Stimulated activated CD8-positive, alpha-beta memory T cell treated with anti-CD3 and anti-CD28 coated beads, Interleukin-2, amount 100 ng/mL, for 48 hours (primary cell): Measurements from ENCODE around the gene MCTP1.

Experiments used
- DNase-seq, 2 donors: peaks; one replicate each; pipeline ENCODE4 v3.0.0-alpha.2; 2020; ENCODE audit warnings: low read depth in 2 of 2

The MCTP1 gene

GRCh38 chr5:94702729-94703128 lies 582.2 kb downstream of the MCTP1 start:
- DNase-seq: no peak

- DNase-seq: no peak
These were observed 584.3 kb downstream of the MCTP1 start for GRCh38 chr5:94700592-94700991.

- DNase-seq: no peak
These were observed 585.3 kb downstream of the MCTP1 start for GRCh38 chr5:94699562-94699961.

- DNase-seq: no peak
These were observed 586.7 kb downstream of the MCTP1 start for GRCh38 chr5:94698197-94698596.

- no peak for DNase-seq
These were observed 590.2 kb downstream of the MCTP1 start for GRCh38 chr5:94694671-94695070.

GRCh38 chr5:94693845-94694370 lies 591.0 kb downstream of the MCTP1 start:
- no peak for DNase-seq

- DNase-seq: no peak
These were observed 591.7 kb downstream of the MCTP1 start for GRCh38 chr5:94693043-94693822.

GRCh38 chr5:94692581-94692980 lies 592.3 kb downstream of the MCTP1 start:
- DNase-seq: no peak

- DNase-seq: no peak
These were observed 592.9 kb downstream of the MCTP1 start for GRCh38 chr5:94691949-94692348.

GRCh38 chr5:94691291-94691690 lies 593.6 kb downstream of the MCTP1 start:
- DNase-seq: no peak

- DNase-seq: no peak
These were observed 594.1 kb downstream of the MCTP1 start for GRCh38 chr5:94690778-94691177.

- no peak for DNase-seq
These were observed 595.0 kb downstream of the MCTP1 start for GRCh38 chr5:94689908-94690307.

- DNase-seq: no peak
These were observed 601.9 kb downstream of the MCTP1 start for GRCh38 chr5:94682814-94683520.

GRCh38 chr5:94675965-94676618 lies 608.8 kb downstream of the MCTP1 start:
- DNase-seq: no peak

- DNase-seq: no peak
These were observed 610.2 kb downstream of the MCTP1 start for GRCh38 chr5:94674490-94675382.

- no peak for DNase-seq
These were observed 612.1 kb downstream of the MCTP1 start for GRCh38 chr5:94672746-94673145.

- DNase-seq: no peak
These were observed 614.2 kb downstream of the MCTP1 start for GRCh38 chr5:94670726-94671125.

GRCh38 chr5:94667937-94668336 lies 617.0 kb downstream of the MCTP1 start:
- no peak for DNase-seq

- no peak for DNase-seq
These were observed 623.8 kb downstream of the MCTP1 start for GRCh38 chr5:94661086-94661485.

- DNase-seq: no peak
These were observed 624.4 kb downstream of the MCTP1 start for GRCh38 chr5:94660506-94660905.

- no peak for DNase-seq
These were observed 626.6 kb downstream of the MCTP1 start for GRCh38 chr5:94658272-94658671.
